Naive thymus-derived CD4-positive, alpha-beta T cell (primary cell): ENCODE measurements around the gene MLXIPL. TPM values are rescaled to one million over a fixed set of nuclear protein-coding genes. Genes with fewer than 3 reads are reported as not detected.
"Not testable (repeated sequence)": the region's sequence is repeated elsewhere in the genome, so short reads cannot be mapped to it uniquely, and the experiment has no call there.

Experiments
- ATAC-seq: fragments of 150-1000 bp; cut with Tn5 transposase; 2 replicates; pipeline ENCODE4 v1.10.0; 2021; ENCODE audit warnings: mild to moderate bottlenecking, moderate library complexity
- CTCF ChIA-PET: fragments of 350-600 bp; sonication (Branson Sonifier 250); formaldehyde crosslinking; loops from one replicate; lab custom pipeline; 2021; ENCODE audit warnings: antibody characterized with exemption; lab: Charles Lee
- POLR2A ChIA-PET: fragments of 350-600 bp; sonication (Branson Sonifier 250); formaldehyde crosslinking; loops from one replicate; lab custom pipeline; 2021; ENCODE audit warnings: antibody characterized with exemption, inconsistent platforms; lab: Charles Lee
- DNase-seq, 9 donors: peaks; one replicate each; pipeline versions ENCODE4 v3.0.0 to v3.0.0-alpha.2; 2020 to 2022; ENCODE audit warnings: mixed read lengths in 1 of 9
- H3K27ac ChIP-seq: one replicate; pipeline ENCODE4 v1.7.0; 2013; ENCODE audit warnings: mild to moderate bottlenecking, low read depth, low read length, moderate library complexity
- H3K27me3 ChIP-seq, 2 donors: one replicate each; pipeline ENCODE4 v1.7.0; 2013; ENCODE audit warnings: low read length in 2 of 2, mild to moderate bottlenecking in 2 of 2, moderate library complexity in 2 of 2; ENCODE audit not compliant: control insufficient read depth in 2 of 2, insufficient read depth in 2 of 2
- H3K36me3 ChIP-seq, 3 experiments: 1 replicate in 2 of 3; 2 replicates in 1 of 3; pipeline ENCODE4 v1.7.0; 2013; ENCODE audit warnings: low read length in 3 of 3, mild to moderate bottlenecking in 3 of 3, moderate library complexity in 1 of 3; ENCODE audit not compliant: insufficient read depth in 3 of 3, control insufficient read depth in 2 of 3
- H3K4me1 ChIP-seq, 2 donors: one replicate each; pipeline ENCODE4 v1.7.0; 2013; ENCODE audit warnings: low read length in 2 of 2, mild to moderate bottlenecking in 2 of 2, moderate library complexity in 1 of 2; ENCODE audit not compliant: control insufficient read depth in 2 of 2, insufficient read depth in 2 of 2
- H3K4me3 ChIP-seq: 2 replicates; pipeline ENCODE4 v1.7.0; 2013; ENCODE audit warnings: mild to moderate bottlenecking, low read length
- H3K9me3 ChIP-seq, 3 experiments: 1 replicate in 2 of 3; 2 replicates in 1 of 3; pipeline ENCODE4 v1.7.0; 2013; ENCODE audit warnings: low read length in 3 of 3; ENCODE audit not compliant: control insufficient read depth in 2 of 3
- H3K27ac Mint-ChIP-seq, 9 donors: one replicate each; pipeline ENCODE4 v1.8.0; 2020 to 2022; ENCODE audit warnings: mixed read lengths in 9 of 9, mild to moderate bottlenecking in 8 of 9, moderate library complexity in 5 of 9, inconsistent platforms in 2 of 9
- H3K27me3 Mint-ChIP-seq, 5 donors: one replicate each; pipeline ENCODE4 v1.8.0; 2021 to 2022; ENCODE audit warnings: mixed read lengths in 5 of 5, mild to moderate bottlenecking in 1 of 5
- H3K36me3 Mint-ChIP-seq, 5 donors: one replicate each; pipeline ENCODE4 v1.8.0; 2020 to 2022; ENCODE audit warnings: mixed read lengths in 5 of 5, mild to moderate bottlenecking in 3 of 5, inconsistent platforms in 1 of 5
- H3K4me1 Mint-ChIP-seq, 7 donors: one replicate each; pipeline ENCODE4 v1.8.0; 2020 to 2022; ENCODE audit warnings: mixed read lengths in 7 of 7, mild to moderate bottlenecking in 3 of 7, inconsistent platforms in 1 of 7
- H3K4me3 Mint-ChIP-seq, 10 donors: one replicate each; pipeline ENCODE4 v1.8.0; 2020 to 2022; ENCODE audit warnings: mild to moderate bottlenecking in 10 of 10, mixed read lengths in 10 of 10, moderate library complexity in 6 of 10, inconsistent platforms in 2 of 10
- H3K9me3 Mint-ChIP-seq, 11 donors: one replicate each; pipeline ENCODE4 v1.8.0; 2020 to 2022; ENCODE audit warnings: mixed read lengths in 11 of 11, mild to moderate bottlenecking in 4 of 11, inconsistent platforms in 1 of 11, moderate library complexity in 1 of 11
- intact Hi-C, 2 donors: fragments of 100-400 bp; cut with micrococcal nuclease; formaldehyde crosslinking; loops; one replicate each; pipeline ENCODE4 v1.15.1; 2023
- polyA plus RNA-seq, 2 donors: library from polyadenylated mRNA; unstranded; fragments of 300-500 nt; fragmentation: Illumina TruSeq; gene quantifications; one replicate each; pipeline ENCODE4 v1.2.3, GENCODE V29; 2021
- total RNA-seq, 6 experiments: library from RNA in 5 of 6; stranded (reverse) in 5 of 6; gene quantifications; 1 replicate in 5 of 6; 2 replicates in 1 of 6; pipeline ENCODE4 v1.2.3 and lab custom pipeline; 2021 to 2026

The MLXIPL gene
- total and polyA plus RNA-seq, 7 experiments from 2014 or later: not detected

GRCh38 chr7:73668103-73668885 lies 44.0 kb upstream of the MLXIPL start:
- H3K4me1 Mint-ChIP-seq: peaks cover 0 to 15% (median 8%) of the 10 kb centered on the region in 7 donors
- H3K27me3 Mint-ChIP-seq: peaks cover 20 to 51% (median 27%) of the 10 kb centered on the region in 5 donors
- ChIA-PET CTCF (interaction anchor here (1.0 to 1.4 kb wide), 2 partner anchors 43 to 62 kb away, joined by 3 read pairs; no protein-coding TSS in a partner anchor), POLR2A (interaction anchor here (0.8 to 1.2 kb wide), 2 partner anchors 8 to 70 kb away, joined by 3 to 4 read pairs; partner anchors contain the start of gene ABHD11)
- H3K27ac Mint-ChIP-seq: peak overlapping the region in 3 of 9 donors; percentile 22 to 67 (median 59)
- H3K27ac ChIP-seq: no peak overlapping the region
- H3K27me3 ChIP-seq: no peaks in the 10 kb centered on the region
- H3K36me3 Mint-ChIP-seq: peaks cover 0 to 2% (median under 1%) of the 10 kb centered on the region in 5 donors
- H3K9me3 Mint-ChIP-seq: peaks cover 0 to 3% (median under 1%) of the 10 kb centered on the region in 11 donors
- H3K9me3 ChIP-seq: no peaks in the 10 kb centered on the region
- H3K4me3 Mint-ChIP-seq: peak overlapping the region; percentile 52 to 84 (median 75)
- no peak overlapping the region for H3K4me3 ChIP-seq
- no peak for ATAC-seq
- intact Hi-C loops: loop anchor here in 1 of 2 donors (5.0 kb wide), 1 partner anchor 841 kb away; the partner anchor contains the start of gene TYW1B
- peak in 2 of 9 donors; percentile 15 to 32 for DNase-seq
- no peaks in the 10 kb centered on the region for H3K36me3 ChIP-seq
- peaks cover 5 to 6% of the 10 kb centered on the region in 2 donors for H3K4me1 ChIP-seq

GRCh38 chr7:73667344-73668102 lies 43.2 kb upstream of the MLXIPL start, which contains the start of gene VPS37D:
Gene VPS37D (plus strand): TSS chr7:73667831. CDS start chr7:73667959, 128 bp downstream.
- Histone ChIP-seq H3K27ac (no peak within 1 kb of the TSS), H3K4me1 (peaks cover 5 to 6% of the 10 kb centered on the region in 2 donors), H3K27me3 (no peaks in the 10 kb centered on the region), H3K9me3 (no peaks in the 10 kb centered on the region), H3K4me3 (peak within 1 kb of the TSS; percentile 44), H3K36me3 (no peaks in the 10 kb centered on the region)
- Mint-ChIP-seq H3K4me1 (peaks cover 0 to 15% (median 8%) of the 10 kb centered on the region in 7 donors), H3K4me3 (peak within 1 kb of the TSS; percentile 61 to 84 (median 76)), H3K27me3 (peaks cover 27 to 58% (median 33%) of the 10 kb centered on the region in 5 donors), H3K36me3 (peaks cover 0 to 5% (median 4%) of the 10 kb centered on the region in 5 donors), H3K9me3 (peaks cover 0 to 8% (median 5%) of the 10 kb centered on the region in 11 donors), H3K27ac (peak within 1 kb of the TSS in 5 of 9 donors; percentile 22 to 67 (median 49))
- ATAC-seq (peak; percentile 98), DNase-seq (peak; percentile 84 to 99 (median 93))
- POLR2A ChIA-PET: interaction anchor here (0.6 to 1.2 kb wide), 3 partner anchors 8 to 71 kb away, joined by 3 to 4 read pairs (median 3); partner anchors contain the start of gene ABHD11
- CTCF ChIA-PET: interaction anchor here (1.0 to 1.4 kb wide), 2 partner anchors 44 to 61 kb away, joined by 3 read pairs; no protein-coding TSS in a partner anchor
- intact Hi-C loops: loop anchor here (1.0 to 5.0 kb wide), 11 partner anchors 16 to 840 kb away; partner anchors contain the start of genes ABHD11 (in 2 of the 2), BUD23 (in 2 of the 2), DNAJC30 (in 2 of the 2) and BAZ1B (in 1 of the 2)

GRCh38 chr7:73663033-73663432 lies 38.7 kb upstream of the MLXIPL start:
- Mint-ChIP-seq H3K36me3 (peaks cover 0 to 5% (median 4%) of the 10 kb centered on the region in 5 donors), H3K9me3 (peaks cover 0 to 8% (median 5%) of the 10 kb centered on the region in 11 donors), H3K27ac (peak overlapping the region in 1 of 9 donors; percentile 17), H3K27me3 (peaks cover 38 to 56% (median 46%) of the 10 kb centered on the region in 5 donors), H3K4me3 (no peak overlapping the region), H3K4me1 (peaks cover 0 to 7% (median 3%) of the 10 kb centered on the region in 7 donors)
- Histone ChIP-seq H3K9me3 (no peaks in the 10 kb centered on the region), H3K27me3 (no peaks in the 10 kb centered on the region), H3K27ac (no peak overlapping the region), H3K36me3 (no peaks in the 10 kb centered on the region), H3K4me3 (no peak overlapping the region), H3K4me1 (no peaks in the 10 kb centered on the region)
- intact Hi-C loops: no loop called here
- ChIA-PET CTCF (no interaction called here), POLR2A (no interaction called here)
- ATAC-seq (no peak), DNase-seq (no peak)

- H3K36me3 Mint-ChIP-seq, H3K4me3 Mint-ChIP-seq, H3K9me3 Mint-ChIP-seq, DNase-seq, H3K27ac Mint-ChIP-seq, ATAC-seq, CTCF ChIA-PET, POLR2A ChIA-PET, H3K36me3 ChIP-seq, H3K4me1 ChIP-seq, H3K27ac ChIP-seq, H3K27me3 ChIP-seq, H3K9me3 ChIP-seq, intact Hi-C loops, H3K4me3 ChIP-seq, H3K4me1 Mint-ChIP-seq: not testable (repeated sequence)
- H3K27me3 Mint-ChIP-seq: peaks cover 33 to 50% (median 35%) of the 10 kb centered on the region in 5 donors
These were observed 36.3 kb upstream of the MLXIPL start for GRCh38 chr7:73660594-73660993.

- ATAC-seq (no peak), DNase-seq (no peak)
- Mint-ChIP-seq H3K27ac (no peak overlapping the region), H3K27me3 (peaks cover 32 to 50% (median 33%) of the 10 kb centered on the region in 5 donors), H3K36me3 (peaks cover 0 to 5% (median 4%) of the 10 kb centered on the region in 5 donors), H3K4me1 (peaks cover 0 to 2% (median 0%) of the 10 kb centered on the region in 7 donors), H3K4me3 (no peak overlapping the region), H3K9me3 (peaks cover 2 to 8% (median 6%) of the 10 kb centered on the region in 11 donors)
- H3K9me3 ChIP-seq: no peaks in the 10 kb centered on the region
- intact Hi-C loops: no loop called here
- no peak overlapping the region for H3K27ac ChIP-seq
- H3K4me3 ChIP-seq: no peak overlapping the region
- H3K27me3 ChIP-seq: no peaks in the 10 kb centered on the region
- CTCF ChIA-PET: no interaction called here
- POLR2A ChIA-PET: no interaction called here
- no peaks in the 10 kb centered on the region for H3K4me1 ChIP-seq
- H3K36me3 ChIP-seq: no peaks in the 10 kb centered on the region
These were observed 35.7 kb upstream of the MLXIPL start for GRCh38 chr7:73659983-73660382.

GRCh38 chr7:73655309-73655708 lies 31.0 kb upstream of the MLXIPL start:
- H3K9me3 Mint-ChIP-seq, H3K4me1 Mint-ChIP-seq, H3K27ac Mint-ChIP-seq, H3K4me3 ChIP-seq, DNase-seq, CTCF ChIA-PET, H3K4me1 ChIP-seq, H3K27ac ChIP-seq, H3K36me3 ChIP-seq, H3K4me3 Mint-ChIP-seq, H3K27me3 ChIP-seq, H3K36me3 Mint-ChIP-seq, H3K9me3 ChIP-seq, ATAC-seq, intact Hi-C loops, POLR2A ChIA-PET: not testable (repeated sequence)
- H3K27me3 Mint-ChIP-seq: peaks cover 18 to 40% (median 31%) of the 10 kb centered on the region in 5 donors
